Breast epithelium (tissue), 4 donors: ENCODE data around the gene FNDC5. TPM values are rescaled to one million over a fixed set of nuclear protein-coding genes. Genes with fewer than 3 reads are reported as not detected.
"Not testable (repeated sequence)": the region's sequence is repeated elsewhere in the genome, so short reads cannot be mapped to it uniquely, and the experiment has no call there.

Experiments used
- DNase-seq, 2 donors: peaks; one replicate each; pipeline ENCODE4 v3.0.0-alpha.2; 2019; ENCODE audit warnings: low spot score in 2 of 2
- H3K27ac ChIP-seq, 2 donors: fragments of 200-600 bp; sonication (generic) in 1 of 2; one replicate each; pipeline ENCODE4 v1.5.1; 2016 to 2019; ENCODE audit warnings: mild to moderate bottlenecking in 1 of 2
- H3K27me3 ChIP-seq, 2 donors: fragments of 200-600 bp; sonication (generic) in 1 of 2; one replicate each; pipeline versions ENCODE4 v1.5.1 to v1.6.0; 2017 to 2019; ENCODE audit warnings: control low read depth in 1 of 2, mild to moderate bottlenecking in 1 of 2
- H3K36me3 ChIP-seq: fragments of 200-600 bp; one replicate; pipeline ENCODE4 v1.5.1; 2019
- H3K4me1 ChIP-seq, 2 donors: fragments of 200-600 bp; sonication (generic); one replicate each; pipeline ENCODE4 v1.5.1; 2016 to 2019; ENCODE audit warnings: control low read depth in 1 of 2
- H3K4me3 ChIP-seq, 3 donors: fragments of 200-600 bp; sonication (generic); 1 replicate in 2 of 3; 2 replicates in 1 of 3; pipeline ENCODE4 v1.5.1; 2016 to 2019; ENCODE audit warnings: mild to moderate bottlenecking in 3 of 3, moderate library complexity in 2 of 3
- H3K9me3 ChIP-seq, 2 donors: fragments of 200-600 bp; sonication (generic) in 1 of 2; one replicate each; pipeline ENCODE4 v1.5.1; 2016 to 2019; ENCODE audit warnings: control low read depth in 1 of 2
- POLR2A ChIP-seq: fragments of 450-650 bp; IDR thresholded peaks from one replicate; pipeline ENCODE4 v1.6.1; 2016; ENCODE audit warnings: antibody characterized with exemption, mild to moderate bottlenecking, moderate library complexity
- POLR2AphosphoS5 ChIP-seq, 3 donors: sonication (generic); formaldehyde crosslinking; IDR thresholded peaks; one replicate each; pipeline ENCODE4 v1.6.1; 2017; ENCODE audit warnings: antibody characterized with exemption in 3 of 3
- intact Hi-C: fragments of 100-400 bp; cut with DNase I; formaldehyde crosslinking; loops from one replicate; pipeline ENCODE4 v1.15.1; 2023; ENCODE audit warnings: low total_unique reads
- total RNA-seq, 3 donors: library from RNA; depleted of rRNA; stranded (reverse); fragments of >200 nt; gene quantifications; one replicate each; pipeline ENCODE4 v1.1.0, GENCODE V29; 2016
- TF ChIP-seq, protein P1 (sequence below), 3 donors: fragments of 450-650 bp; IDR thresholded peaks; one replicate each; pipeline ENCODE4 v1.5.1; 2016 to 2017; ENCODE audit warnings: antibody characterized with exemption in 3 of 3, mild to moderate bottlenecking in 3 of 3, moderate library complexity in 3 of 3

FNDC5 gene
- total RNA-seq, 3 donors from 2014 or later: 0.59 to 0.96 TPM; not detected in 1

DNA sequence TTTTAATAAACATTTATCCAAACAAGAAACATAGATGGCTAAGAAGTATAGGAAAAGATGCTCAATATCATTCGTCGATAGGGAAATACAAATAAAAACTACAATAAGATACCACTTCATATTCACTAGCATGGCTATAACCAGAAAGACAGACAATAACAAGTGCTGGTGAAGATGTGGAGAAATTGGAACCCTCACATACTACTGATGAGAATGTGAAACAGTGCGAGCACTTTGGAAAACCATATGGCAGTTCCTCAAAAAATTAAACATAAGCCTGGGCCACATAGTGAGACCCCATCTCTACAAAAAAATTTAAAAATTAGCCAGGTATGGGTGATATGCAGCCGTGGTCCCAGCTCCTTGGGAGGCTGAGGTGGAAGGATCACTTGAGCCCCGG, 39.6 kb upstream of the FNDC5 start:
- intact Hi-C loops: no loop called here
- no peak for TF ChIP-seq POLR2AphosphoS5 (IDR thresholded peaks at IDR 0.05)
- TF ChIP-seq, protein P1, sequence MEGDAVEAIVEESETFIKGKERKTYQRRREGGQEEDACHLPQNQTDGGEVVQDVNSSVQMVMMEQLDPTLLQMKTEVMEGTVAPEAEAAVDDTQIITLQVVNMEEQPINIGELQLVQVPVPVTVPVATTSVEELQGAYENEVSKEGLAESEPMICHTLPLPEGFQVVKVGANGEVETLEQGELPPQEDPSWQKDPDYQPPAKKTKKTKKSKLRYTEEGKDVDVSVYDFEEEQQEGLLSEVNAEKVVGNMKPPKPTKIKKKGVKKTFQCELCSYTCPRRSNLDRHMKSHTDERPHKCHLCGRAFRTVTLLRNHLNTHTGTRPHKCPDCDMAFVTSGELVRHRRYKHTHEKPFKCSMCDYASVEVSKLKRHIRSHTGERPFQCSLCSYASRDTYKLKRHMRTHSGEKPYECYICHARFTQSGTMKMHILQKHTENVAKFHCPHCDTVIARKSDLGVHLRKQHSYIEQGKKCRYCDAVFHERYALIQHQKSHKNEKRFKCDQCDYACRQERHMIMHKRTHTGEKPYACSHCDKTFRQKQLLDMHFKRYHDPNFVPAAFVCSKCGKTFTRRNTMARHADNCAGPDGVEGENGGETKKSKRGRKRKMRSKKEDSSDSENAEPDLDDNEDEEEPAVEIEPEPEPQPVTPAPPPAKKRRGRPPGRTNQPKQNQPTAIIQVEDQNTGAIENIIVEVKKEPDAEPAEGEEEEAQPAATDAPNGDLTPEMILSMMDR (IDR thresholded peaks at IDR 0.05): no peak
- no peak for TF ChIP-seq POLR2A
- Histone ChIP-seq H3K4me1 (no peaks in the 10 kb centered on the region), H3K27ac (no peak overlapping the region), H3K4me3 (no peak overlapping the region), H3K27me3 (no peaks in the 10 kb centered on the region), H3K9me3 (no peaks in the 10 kb centered on the region), H3K36me3 (no peaks in the 10 kb centered on the region)
- DNase-seq: no peak

GRCh38 chr1:32907435-32907834, 36.7 kb upstream of the FNDC5 start:
- Histone ChIP-seq H3K27ac (no peak overlapping the region), H3K4me1 (no peaks in the 10 kb centered on the region), H3K27me3 (no peaks in the 10 kb centered on the region), H3K4me3 (no peak overlapping the region), H3K36me3 (no peaks in the 10 kb centered on the region), H3K9me3 (no peaks in the 10 kb centered on the region)
- DNase-seq: no peak
- TF ChIP-seq POLR2A (no peak), POLR2AphosphoS5 (IDR thresholded peaks at IDR 0.05) (no peak)
- TF ChIP-seq, protein P1 (IDR thresholded peaks at IDR 0.05): no peak
- intact Hi-C loops: no loop called here

DNA sequence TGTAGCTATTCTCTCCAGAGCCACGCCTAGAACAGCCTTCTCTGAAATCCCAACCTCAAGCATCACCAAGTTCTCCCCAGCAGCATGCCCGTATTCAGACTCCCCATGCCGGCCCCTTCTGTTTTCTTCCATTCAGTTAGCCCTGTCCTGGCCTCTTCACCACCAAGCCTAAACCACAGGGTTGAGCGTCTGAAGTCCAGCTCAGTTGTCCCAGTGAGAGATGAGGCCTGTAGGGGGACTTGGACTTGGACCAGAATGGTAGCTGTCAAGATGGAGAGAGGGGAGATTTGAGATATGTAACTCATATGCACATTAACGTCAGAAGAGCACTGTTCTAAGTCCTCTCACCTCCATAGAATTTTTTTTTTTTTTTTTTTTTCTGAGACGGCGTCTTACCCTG, 35.9 kb upstream of the FNDC5 start:
- no peak for DNase-seq
- Histone ChIP-seq H3K9me3 (no peaks in the 10 kb centered on the region), H3K4me1 (no peaks in the 10 kb centered on the region), H3K4me3 (no peak overlapping the region), H3K36me3 (no peaks in the 10 kb centered on the region), H3K27ac (no peak overlapping the region), H3K27me3 (no peaks in the 10 kb centered on the region)
- intact Hi-C loops: no loop called here
- TF ChIP-seq, protein P1 (IDR thresholded peaks at IDR 0.05): no peak
- TF ChIP-seq POLR2AphosphoS5 (IDR thresholded peaks at IDR 0.05) (no peak), POLR2A (no peak)

DNA sequence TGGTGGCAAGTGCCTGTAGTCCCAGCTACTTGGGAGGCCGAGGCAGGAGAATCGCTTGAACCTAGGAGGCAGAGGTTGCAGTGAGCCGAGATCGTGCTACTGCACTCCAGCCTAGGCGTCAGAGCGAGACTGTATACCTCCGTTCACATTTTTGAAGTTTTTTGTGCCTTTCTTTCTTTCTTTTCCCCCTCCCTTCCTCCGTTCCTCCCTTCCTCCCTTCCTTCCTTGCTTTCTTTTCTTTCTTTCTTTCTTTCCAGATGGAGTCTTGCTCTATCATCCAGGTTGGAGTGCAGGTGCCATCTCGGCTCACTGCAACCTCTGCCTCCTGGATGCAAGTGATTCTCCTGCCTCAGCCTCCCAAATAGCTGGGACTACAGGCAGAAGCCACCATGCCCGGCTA, 34.9 kb upstream of the FNDC5 start:
- H3K4me1 ChIP-seq, DNase-seq, intact Hi-C loops, H3K36me3 ChIP-seq, H3K27me3 ChIP-seq, H3K27ac ChIP-seq, H3K4me3 ChIP-seq, H3K9me3 ChIP-seq: not testable (repeated sequence)

- H3K27ac ChIP-seq: no peak overlapping the region
These were observed 34.1 kb upstream of the FNDC5 start for GRCh38 chr1:32904797-32905196.

More at GRCh38 chr1:32904797-32905196, 34.1 kb upstream of the FNDC5 start:
- Histone ChIP-seq H3K4me1 (peaks cover 3 to 4% of the 10 kb centered on the region in 2 donors), H3K27me3 (no peaks in the 10 kb centered on the region), H3K36me3 (no peaks in the 10 kb centered on the region), H3K9me3 (no peaks in the 10 kb centered on the region), H3K4me3 (no peak overlapping the region)
- no peak for TF ChIP-seq POLR2A
- no peak for TF ChIP-seq POLR2AphosphoS5 (IDR thresholded peaks at IDR 0.05)
- TF ChIP-seq, protein P1 (IDR thresholded peaks at IDR 0.05): no peak
- no peak for DNase-seq
- intact Hi-C loops: no loop called here
